Glutamatergic neuron (in vitro differentiated cells): ENCODE results near the gene CFAP141. TPM values are rescaled to one million over a fixed set of nuclear protein-coding genes. Genes with fewer than 3 reads are reported as not detected.

Experiments
- DNase-seq: peaks from one replicate; pipeline ENCODE4 v3.0.0; 2022
- H3K27ac Mint-ChIP-seq: one replicate; pipeline ENCODE4 v1.8.0; 2020; ENCODE audit warnings: mild to moderate bottlenecking, mixed read lengths, inconsistent platforms; ENCODE audit not compliant: unreplicated experiment
- H3K27me3 Mint-ChIP-seq: one replicate; pipeline ENCODE4 v1.8.0; 2020; ENCODE audit warnings: mild to moderate bottlenecking, moderate library complexity, mixed read lengths, inconsistent platforms; ENCODE audit not compliant: unreplicated experiment
- H3K36me3 Mint-ChIP-seq: one replicate; pipeline ENCODE4 v1.8.0; 2020; ENCODE audit warnings: mild to moderate bottlenecking, mixed read lengths, inconsistent platforms; ENCODE audit not compliant: unreplicated experiment
- H3K4me1 Mint-ChIP-seq: one replicate; pipeline ENCODE4 v1.8.0; 2020; ENCODE audit warnings: mild to moderate bottlenecking, low read depth, mixed read lengths, inconsistent platforms; ENCODE audit not compliant: unreplicated experiment
- H3K4me3 Mint-ChIP-seq: one replicate; pipeline ENCODE4 v1.8.0; 2020; ENCODE audit warnings: mild to moderate bottlenecking, mixed read lengths, inconsistent platforms; ENCODE audit not compliant: unreplicated experiment
- H3K9me3 Mint-ChIP-seq: one replicate; pipeline ENCODE4 v1.8.0; 2020; ENCODE audit warnings: mild to moderate bottlenecking, moderate library complexity, mixed read lengths, inconsistent platforms; ENCODE audit not compliant: unreplicated experiment
- CTCF ChIP-seq: fragments of 200-600 bp; sonication (generic); IDR thresholded peaks from one replicate; pipeline ENCODE4 v1.5.0; 2021; ENCODE audit not compliant: partially characterized antibody, unreplicated experiment
- microRNA-seq: library from miRNA; unstranded; fragments of <30 nt; microRNA quantifications from one replicate; pipeline ENCODE4, GENCODE V29; 2020; ENCODE audit not compliant: unreplicated experiment
- total RNA-seq: library from RNA; stranded (reverse); fragmentation: NEBNext Ultra II Directional; extraction: Animal tissue kit (Norgen Biotek cat#: 25700); gene quantifications from one replicate; pipeline ENCODE4 v1.2.1, GENCODE V29; 2021; ENCODE audit not compliant: unreplicated experiment

CFAP141 gene
- total RNA-seq, 1 donor from 2014 or later: not detected

GRCh38 chr1:154154534-154155191 lies 51.5 kb downstream of the CFAP141 start, which contains the start of gene NUP210L:
Gene NUP210L (minus strand): TSS chr1:154155073.
- H3K9me3 Mint-ChIP-seq: no peaks in the 10 kb centered on the region
- no peaks in the 10 kb centered on the region for H3K4me1 Mint-ChIP-seq

GRCh38 chr1:154154053-154154452 lies 52.1 kb downstream of the CFAP141 start:
- peaks cover 5% of the 10 kb centered on the region for H3K36me3 Mint-ChIP-seq
- H3K27ac Mint-ChIP-seq: no peak overlapping the region
- no peak for TF ChIP-seq CTCF
- no peak for DNase-seq
- H3K4me3 Mint-ChIP-seq: no peak overlapping the region
- no peaks in the 10 kb centered on the region for H3K4me1 Mint-ChIP-seq
- peaks cover 2% of the 10 kb centered on the region for H3K27me3 Mint-ChIP-seq
- H3K9me3 Mint-ChIP-seq: no peaks in the 10 kb centered on the region

More at GRCh38 chr1:154154534-154155191, 51.5 kb downstream of the CFAP141 start, which contains the start of gene NUP210L:
- peaks cover 5% of the 10 kb centered on the region for H3K36me3 Mint-ChIP-seq
- TF ChIP-seq CTCF: no peak
- peaks cover 2% of the 10 kb centered on the region for H3K27me3 Mint-ChIP-seq
- DNase-seq: no peak
- H3K27ac Mint-ChIP-seq: no peak within 1 kb of the TSS
- no peak within 1 kb of the TSS for H3K4me3 Mint-ChIP-seq

GRCh38 chr1:154151311-154151710 lies 54.8 kb downstream of the CFAP141 start:
- no peak for DNase-seq
- Mint-ChIP-seq H3K9me3 (no peaks in the 10 kb centered on the region), H3K27me3 (peaks cover 2% of the 10 kb centered on the region), H3K4me1 (no peaks in the 10 kb centered on the region), H3K27ac (no peak overlapping the region), H3K36me3 (peaks cover 5% of the 10 kb centered on the region), H3K4me3 (no peak overlapping the region)
- TF ChIP-seq CTCF: no peak

Small RNA genes within 50 kb of the gene (microRNA-seq; reads per million reads assigned to microRNA genes)
- gene MIR190B: 14.5 reads per million, percentile 54 among the genes with 10 or more reads in this experiment

Other genes with a start within 250 kb of the CFAP141 start
- gene CRTC2, start 247.7 kb downstream of the CFAP141 start, total RNA-seq: 47.3 TPM
- gene SLC39A1, start 242.8 kb downstream of the CFAP141 start, total RNA-seq: 28.1 TPM
- 14.3 TPM for gene CREB3L4, start 238.4 kb downstream of the CFAP141 start, total RNA-seq
- 48.6 TPM for gene JTB, start 228.7 kb downstream of the CFAP141 start, total RNA-seq
- gene RAB13, start 220.0 kb downstream of the CFAP141 start, total RNA-seq: 29.9 TPM
- 881 TPM for gene RPS27, start 215.6 kb downstream of the CFAP141 start, total RNA-seq
- 0.10 TPM for gene NUP210L, start 51.3 kb downstream of the CFAP141 start, total RNA-seq
- 392 TPM for gene TPM3, start 14.2 kb downstream of the CFAP141 start, total RNA-seq
- gene UBAP2L, start 14.6 kb upstream of the CFAP141 start, total RNA-seq: 259 TPM
- 79.1 TPM for gene HAX1, start 66.3 kb upstream of the CFAP141 start, total RNA-seq
- gene AQP10, start 114.8 kb upstream of the CFAP141 start, total RNA-seq: not detected
- 68.7 TPM for gene ATP8B2, start 119.2 kb upstream of the CFAP141 start, total RNA-seq
- gene IL6R, start 199.0 kb upstream of the CFAP141 start, total RNA-seq: 1.6 TPM